ENCODE results near the gene TSPAN31. TPM values are rescaled to one million over a fixed set of nuclear protein-coding genes. Genes with fewer than 3 reads are reported as not detected.
"Not testable (repeated sequence)": the region's sequence is repeated elsewhere in the genome, so short reads cannot be mapped to it uniquely, and the experiment has no call there.

The TSPAN31 gene
- total RNA-seq, 1 donor = 62.2 TPM

DNA sequence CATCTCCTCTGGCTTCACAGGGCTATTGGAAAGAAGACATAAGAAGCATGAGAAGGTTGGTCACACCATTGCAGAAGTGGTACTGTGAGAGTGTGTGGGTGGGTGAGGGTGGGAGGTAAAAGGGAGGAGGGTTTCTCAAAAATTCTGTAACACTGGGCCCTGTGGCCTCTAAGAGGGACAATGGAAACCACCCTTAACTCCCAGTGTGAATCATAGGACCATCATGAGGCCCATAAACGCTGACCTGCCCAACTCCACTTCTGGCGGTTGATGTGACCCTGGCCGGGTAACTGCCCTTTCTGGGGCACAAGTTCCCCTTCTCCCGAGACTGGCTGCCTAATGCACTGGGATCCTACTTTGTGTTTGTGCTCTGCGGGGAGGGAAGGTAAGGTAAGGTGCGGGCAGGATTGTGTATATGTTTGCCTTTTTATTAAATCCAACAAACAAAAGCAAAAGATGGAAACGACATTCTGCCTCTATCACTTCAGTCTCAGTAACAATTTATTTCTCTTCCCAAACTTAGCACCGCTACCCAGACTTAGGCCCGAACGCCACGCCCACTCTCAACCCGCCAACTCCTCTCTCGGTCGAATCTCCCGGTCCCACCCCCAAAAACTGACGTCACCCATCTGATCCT lies 26.5 kb downstream of the TSPAN31 start:
- peak; percentile 93 for DNase-seq (ENCODE audit: low read depth)

GRCh38 chr12:57771873-57772428 lies 27.1 kb downstream of the TSPAN31 start, which contains the start of gene METTL1:
Gene METTL1, minus strand, starts transcription at chr12:57772105. Its CDS starts 22 bp downstream, at chr12:57772083.
- H3K4me3 ChIP-seq (ENCODE audit: low read depth, low read length) = peak within 1 kb of the TSS; percentile 96
- TF ChIP-seq, protein P1, sequence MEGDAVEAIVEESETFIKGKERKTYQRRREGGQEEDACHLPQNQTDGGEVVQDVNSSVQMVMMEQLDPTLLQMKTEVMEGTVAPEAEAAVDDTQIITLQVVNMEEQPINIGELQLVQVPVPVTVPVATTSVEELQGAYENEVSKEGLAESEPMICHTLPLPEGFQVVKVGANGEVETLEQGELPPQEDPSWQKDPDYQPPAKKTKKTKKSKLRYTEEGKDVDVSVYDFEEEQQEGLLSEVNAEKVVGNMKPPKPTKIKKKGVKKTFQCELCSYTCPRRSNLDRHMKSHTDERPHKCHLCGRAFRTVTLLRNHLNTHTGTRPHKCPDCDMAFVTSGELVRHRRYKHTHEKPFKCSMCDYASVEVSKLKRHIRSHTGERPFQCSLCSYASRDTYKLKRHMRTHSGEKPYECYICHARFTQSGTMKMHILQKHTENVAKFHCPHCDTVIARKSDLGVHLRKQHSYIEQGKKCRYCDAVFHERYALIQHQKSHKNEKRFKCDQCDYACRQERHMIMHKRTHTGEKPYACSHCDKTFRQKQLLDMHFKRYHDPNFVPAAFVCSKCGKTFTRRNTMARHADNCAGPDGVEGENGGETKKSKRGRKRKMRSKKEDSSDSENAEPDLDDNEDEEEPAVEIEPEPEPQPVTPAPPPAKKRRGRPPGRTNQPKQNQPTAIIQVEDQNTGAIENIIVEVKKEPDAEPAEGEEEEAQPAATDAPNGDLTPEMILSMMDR (IDR thresholded peaks at IDR 0.05; ENCODE audit: insufficient read depth, low read depth, low read length) = no peak
- DNase-seq (ENCODE audit: low read depth) = peak; percentile 97

More for the DNA sequence above, 26.5 kb downstream of the TSPAN31 start:
- H3K4me3 ChIP-seq (ENCODE audit: low read depth, low read length) = peak overlapping the region; percentile 96
- TF ChIP-seq, protein P1 (IDR thresholded peaks at IDR 0.05; ENCODE audit: insufficient read depth, low read depth, low read length) = no peak

DNA sequence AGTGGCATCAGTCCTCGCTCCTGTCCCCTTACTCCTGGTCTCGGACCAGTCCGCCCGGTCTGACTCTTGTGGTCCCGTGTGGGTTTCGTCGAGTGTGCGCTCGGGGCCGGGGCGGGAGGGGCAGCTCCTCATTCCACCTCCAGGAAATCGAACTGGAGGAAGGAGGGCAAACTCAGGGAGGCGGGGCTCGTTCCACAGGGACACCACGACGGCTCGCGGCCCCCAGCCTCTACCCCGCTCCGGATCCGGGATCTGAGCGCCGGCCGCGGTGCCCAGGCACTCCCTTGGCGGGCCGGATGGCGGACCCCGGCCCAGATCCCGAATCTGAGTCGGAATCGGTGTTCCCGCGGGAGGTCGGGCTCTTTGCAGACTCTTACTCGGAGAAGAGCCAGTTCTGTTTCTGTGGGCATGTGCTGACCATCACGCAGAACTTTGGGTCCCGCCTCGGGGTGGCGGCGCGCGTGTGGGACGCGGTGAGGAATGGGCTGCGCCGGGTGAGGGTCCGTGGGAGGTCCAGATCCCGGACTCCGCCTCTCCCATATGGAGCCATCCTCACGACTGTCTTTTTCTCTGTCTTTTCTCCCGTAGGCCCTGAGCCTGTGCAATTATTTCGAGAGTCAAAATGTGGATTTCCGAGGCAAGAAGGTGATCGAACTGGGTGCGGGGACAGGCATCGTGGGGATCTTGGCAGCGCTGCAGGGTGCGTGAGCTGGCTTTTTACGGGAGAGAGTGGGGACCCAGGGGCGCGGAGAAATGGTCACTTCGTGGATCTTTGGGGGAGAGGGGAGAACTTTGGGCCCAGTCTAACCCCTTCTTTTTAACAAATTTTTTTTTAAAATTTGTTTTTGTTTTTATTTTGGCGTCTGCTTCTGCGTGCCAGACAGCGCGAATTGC lies 27.8 kb downstream of the TSPAN31 start, which contains the start of gene EEF1AKMT3:
TSS of gene EEF1AKMT3 (plus strand) at position 186 of the 894 bp plus-strand sequence. CDS start at position 297, 111 bp downstream.
- TF ChIP-seq, protein P1 (IDR thresholded peaks at IDR 0.05; ENCODE audit: insufficient read depth, low read depth, low read length) = no peak
- DNase-seq (ENCODE audit: low read depth) = peak; percentile 56
- peak within 1 kb of the TSS; percentile 96 for H3K4me3 ChIP-seq (ENCODE audit: low read depth, low read length)

GRCh38 chr12:57774634-57775033 lies 29.8 kb downstream of the TSPAN31 start:
- H3K4me3 ChIP-seq (ENCODE audit: low read depth, low read length); DNase-seq (ENCODE audit: low read depth): not testable (repeated sequence)

DNA sequence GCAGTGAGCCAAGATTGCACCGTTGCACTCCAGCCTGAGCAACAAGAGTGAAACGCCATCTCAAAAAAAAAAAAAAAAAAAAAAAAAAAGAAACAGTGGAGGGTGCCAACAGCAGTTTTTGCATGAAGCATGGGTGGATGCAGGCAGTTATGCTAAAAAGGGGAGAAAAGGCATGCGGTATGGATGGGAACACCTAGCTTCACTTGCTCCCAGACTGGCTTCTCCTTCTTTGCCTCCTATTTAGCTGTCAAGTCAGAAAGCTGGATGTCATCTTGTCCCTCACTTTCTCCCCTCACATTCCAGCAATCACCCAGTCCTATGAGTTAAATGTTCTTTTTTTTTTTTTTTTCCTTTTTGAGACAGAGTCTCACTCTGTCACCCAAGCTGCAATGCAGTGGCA lies 30.2 kb downstream of the TSPAN31 start:
- TF ChIP-seq, protein P1 (IDR thresholded peaks at IDR 0.05; ENCODE audit: insufficient read depth, low read depth, low read length) = no peak
- H3K4me3 ChIP-seq (ENCODE audit: low read depth, low read length) = no peak overlapping the region
- DNase-seq (ENCODE audit: low read depth) = no peak

- H3K4me3 ChIP-seq (ENCODE audit: low read depth, low read length) = no peak overlapping the region
- TF ChIP-seq, protein P1 (IDR thresholded peaks at IDR 0.05; ENCODE audit: insufficient read depth, low read depth, low read length) = peak; percentile 5
- no peak for DNase-seq (ENCODE audit: low read depth)
Observed at GRCh38 chr12:57775563-57776246, 30.9 kb downstream of the TSPAN31 start.

Data from fibroblast of villous mesenchyme (primary cell).